B cell (primary cell): ENCODE results near the gene TBX10. TPM values are rescaled to one million over a fixed set of nuclear protein-coding genes. Genes with fewer than 3 reads are reported as not detected.

Source experiments
- ATAC-seq: fragments of 200-7000 bp; cut with Tn5 transposase; one replicate; pipeline ENCODE4 v1.10.0; 2021; ENCODE audit warnings: low read depth, mild to moderate bottlenecking, moderate number of reproducible peaks, moderate library complexity
- CTCF ChIA-PET: fragments of 350-600 bp; sonication (Branson Sonifier 250); formaldehyde crosslinking; loops from one replicate; lab custom pipeline; 2021; ENCODE audit warnings: antibody characterized with exemption, inconsistent platforms; lab: Charles Lee
- POLR2A ChIA-PET: fragments of 350-600 bp; sonication (Branson Sonifier 250); formaldehyde crosslinking; loops from one replicate; lab custom pipeline; 2021; ENCODE audit warnings: antibody characterized with exemption; lab: Charles Lee
- DNase-seq: peaks from one replicate; pipeline ENCODE4 v3.0.0; 2013
- H2AFZ ChIP-seq: 2 replicates; pipeline ENCODE4 v1.6.1; 2012; ENCODE audit warnings: mild to moderate bottlenecking, low read depth, low read length; ENCODE audit not compliant: insufficient read depth, poor library complexity, severe bottlenecking
- H3K27ac ChIP-seq, 2 donors: 1 replicate in 1 of 2; 2 replicates in 1 of 2; pipeline ENCODE4 v1.5.1; 2012 to 2013; ENCODE audit warnings: low read length in 2 of 2, mild to moderate bottlenecking in 2 of 2, moderate library complexity in 1 of 2
- H3K27me3 ChIP-seq, 4 experiments: fragments of 200-600 bp in 1 of 4; sonication (generic) in 1 of 4; replicated peaks in 1 of 4; 1 replicate in 2 of 4; 2 replicates in 2 of 4; pipeline versions ENCODE4 v1.6.1 to v1.7.0; 2013 to 2016; ENCODE audit warnings: low read length in 3 of 4, mild to moderate bottlenecking in 2 of 4, mixed read lengths in 1 of 4, moderate library complexity in 1 of 4; ENCODE audit not compliant: insufficient read depth in 4 of 4, control insufficient read depth in 3 of 4; ENCODE audit errors: control extremely low read depth in 1 of 4
- H3K36me3 ChIP-seq, 2 experiments: replicated peaks in 1 of 2; 1 replicate in 1 of 2; 2 replicates in 1 of 2; pipeline versions ENCODE4 v1.6.1 to v1.7.1; 2013; ENCODE audit warnings: low read length in 1 of 2; ENCODE audit not compliant: insufficient read depth in 2 of 2, control insufficient read depth in 1 of 2; ENCODE audit errors: control extremely low read depth in 1 of 2, extremely low read depth in 1 of 2
- H3K4me1 ChIP-seq, 2 donors: fragments of 200-600 bp in 1 of 2; sonication (generic) in 1 of 2; 1 replicate in 1 of 2; 2 replicates in 1 of 2; pipeline versions ENCODE4 v1.5.1 to v1.6.1; 2013 to 2017; ENCODE audit warnings: low read length in 2 of 2; ENCODE audit not compliant: control insufficient read depth in 2 of 2, insufficient read depth in 2 of 2
- H3K4me2 ChIP-seq: replicated peaks from 2 replicates; pipeline ENCODE3; 2012; ENCODE audit warnings: mild to moderate bottlenecking, low read depth, low read length; ENCODE audit not compliant: poor library complexity, severe bottlenecking
- H3K4me3 ChIP-seq, 5 experiments: fragments of 200-600 bp in 1 of 5; sonication (generic) in 1 of 5; 1 replicate in 3 of 5; 2 replicates in 2 of 5; pipeline versions ENCODE4 v1.5.1 to v1.7.0; 2011 to 2016; ENCODE audit warnings: low read length in 4 of 5, mild to moderate bottlenecking in 4 of 5, low read depth in 2 of 5, control low read depth in 1 of 5, moderate library complexity in 1 of 5; ENCODE audit not compliant: insufficient read depth in 1 of 5; ENCODE audit errors: control extremely low read depth in 1 of 5, extremely low read depth in 1 of 5
- H3K79me2 ChIP-seq: fragments of 200-600 bp; sonication (generic); one replicate; pipeline ENCODE4 v1.6.0; 2016; ENCODE audit warnings: low read length; ENCODE audit not compliant: control insufficient read depth, insufficient read depth
- H3K9ac ChIP-seq: fragments of 200-600 bp; sonication (generic); 2 replicates; pipeline ENCODE4 v1.6.1; 2017; ENCODE audit warnings: mild to moderate bottlenecking, low read length, moderate library complexity
- H3K9me3 ChIP-seq, 3 donors: one replicate each; pipeline versions ENCODE4 v1.6.1 to v1.7.1; 2013; ENCODE audit warnings: low read length in 2 of 3; ENCODE audit not compliant: control insufficient read depth in 2 of 3, insufficient read depth in 1 of 3; ENCODE audit errors: control extremely low read depth in 1 of 3
- H4K20me1 ChIP-seq: 2 replicates; pipeline ENCODE4 v1.6.0; 2012; ENCODE audit warnings: mild to moderate bottlenecking, low read length; ENCODE audit not compliant: insufficient read depth, control insufficient read depth, poor library complexity, severe bottlenecking
- H3K27ac Mint-ChIP-seq: one replicate; pipeline ENCODE4 v1.8.0; 2021; ENCODE audit warnings: mixed read lengths
- H3K27me3 Mint-ChIP-seq: one replicate; pipeline ENCODE4 v1.8.0; 2021; ENCODE audit warnings: mixed read lengths
- H3K4me1 Mint-ChIP-seq: one replicate; pipeline ENCODE4 v1.8.0; 2021; ENCODE audit warnings: mixed read lengths
- H3K4me3 Mint-ChIP-seq: one replicate; pipeline ENCODE4 v1.8.0; 2021; ENCODE audit warnings: mixed read lengths
- H3K9me3 Mint-ChIP-seq: one replicate; pipeline ENCODE4 v1.8.0; 2022; ENCODE audit warnings: mixed read lengths; ENCODE audit not compliant: insufficient read depth
- EZH2 ChIP-seq: IDR thresholded peaks from 2 replicates; pipeline ENCODE4 v1.6.1; 2012; ENCODE audit warnings: borderline replicate concordance, low read depth, mild to moderate bottlenecking, moderate library complexity, low read length; ENCODE audit not compliant: insufficient read depth, poor library complexity, severe bottlenecking
- WGBS: methylation state at CpG from one replicate; pipeline ENCODE4 v1.1.5; 2013; ENCODE audit warnings: missing lambda C conversion rate; ENCODE audit not compliant: insufficient coverage; 5-methylcytosine and 5-hydroxymethylcytosine counted together
- intact Hi-C: fragments of 100-400 bp; cut with micrococcal nuclease; formaldehyde crosslinking; loops from one replicate; pipeline ENCODE4 v1.10.0; 2022
- polyA plus RNA-seq: library from polyadenylated mRNA; depleted of rRNA; stranded (reverse); fragments of >200 nt; gene quantifications from 2 replicates; pipeline ENCODE4 v1.2.3, GENCODE V29; 2012
- total RNA-seq, 2 donors: library from RNA; stranded (reverse); fragments of 120-200 nt in 1 of 2; gene quantifications; 1 replicate in 1 of 2; 2 replicates in 1 of 2; pipeline versions ENCODE4 v1.2.3 to v1.2.4, GENCODE V29; 2013 to 2022
- TF ChIP-seq, protein P1 (sequence below): fragments of 200-600 bp; IDR thresholded peaks from one replicate; pipeline ENCODE4 v1.8.0; 2022; ENCODE audit warnings: antibody characterized with exemption, mild to moderate bottlenecking

TBX10 gene
- total and polyA plus RNA-seq, 2 donors (not counting 1 experiment from before 2014, with no cell fraction given): not detected

DNA sequence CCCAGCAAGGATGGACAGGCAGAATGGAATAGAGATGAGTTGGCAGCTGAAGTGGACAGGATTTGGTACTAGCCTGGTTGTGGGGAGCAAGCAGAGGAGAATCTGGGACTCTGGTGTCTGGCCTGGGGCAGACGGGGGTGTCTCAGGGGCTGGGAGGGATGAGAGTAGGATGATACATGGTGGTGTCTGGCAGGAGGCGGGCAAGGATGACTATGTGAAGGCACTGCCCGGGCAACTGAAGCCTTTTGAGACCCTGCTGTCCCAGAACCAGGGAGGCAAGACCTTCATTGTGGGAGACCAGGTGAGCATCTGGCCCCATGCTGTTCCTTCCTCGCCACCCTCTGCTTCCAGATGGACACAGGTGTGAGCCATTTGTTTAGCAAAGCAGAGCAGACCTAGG lies 53.7 kb downstream of the TBX10 start:
- peaks cover 0 to 7% (median 0%) of the 10 kb centered on the region in 3 donors for H3K9me3 ChIP-seq
- 97% methylated on average over 4 of the region's 4 CpGs for WGBS
- H3K27ac Mint-ChIP-seq: peak overlapping the region; percentile 100
- DNase-seq (no peak), ATAC-seq (no peak)
- CTCF ChIA-PET: interaction anchor here (0.7 to 2.9 kb wide), 7 partner anchors 8 to 234 kb away, joined by 3 to 13 read pairs (median 4); partner anchors contain the start of gene NUDT8
- H2AFZ ChIP-seq: no peak overlapping the region
- POLR2A ChIA-PET: interaction anchor here (0.7 to 1.8 kb wide), 3 partner anchors 28 to 323 kb away, joined by 4 to 6 read pairs (median 5); partner anchors contain the start of gene NUDT8
- intact Hi-C loops: loop anchor here (10.0 kb wide), 2 partner anchors 181 to 321 kb away; partner anchors contain the start of genes GRK2, PPP1CA and TBC1D10C
- peaks cover 74% of the 10 kb centered on the region for H3K4me1 Mint-ChIP-seq
- H3K9me3 Mint-ChIP-seq: peaks cover 3% of the 10 kb centered on the region
- H3K27me3 Mint-ChIP-seq: no peaks in the 10 kb centered on the region
- H3K4me2 ChIP-seq: peak overlapping the region; percentile 94
- peaks cover 76 to 83% of the 10 kb centered on the region in 2 donors for H3K4me1 ChIP-seq
- H3K9ac ChIP-seq: no peak overlapping the region
- H3K36me3 ChIP-seq: no peaks in the 10 kb centered on the region
- H3K4me3 Mint-ChIP-seq: peak overlapping the region; percentile 75
- TF ChIP-seq, protein P1, sequence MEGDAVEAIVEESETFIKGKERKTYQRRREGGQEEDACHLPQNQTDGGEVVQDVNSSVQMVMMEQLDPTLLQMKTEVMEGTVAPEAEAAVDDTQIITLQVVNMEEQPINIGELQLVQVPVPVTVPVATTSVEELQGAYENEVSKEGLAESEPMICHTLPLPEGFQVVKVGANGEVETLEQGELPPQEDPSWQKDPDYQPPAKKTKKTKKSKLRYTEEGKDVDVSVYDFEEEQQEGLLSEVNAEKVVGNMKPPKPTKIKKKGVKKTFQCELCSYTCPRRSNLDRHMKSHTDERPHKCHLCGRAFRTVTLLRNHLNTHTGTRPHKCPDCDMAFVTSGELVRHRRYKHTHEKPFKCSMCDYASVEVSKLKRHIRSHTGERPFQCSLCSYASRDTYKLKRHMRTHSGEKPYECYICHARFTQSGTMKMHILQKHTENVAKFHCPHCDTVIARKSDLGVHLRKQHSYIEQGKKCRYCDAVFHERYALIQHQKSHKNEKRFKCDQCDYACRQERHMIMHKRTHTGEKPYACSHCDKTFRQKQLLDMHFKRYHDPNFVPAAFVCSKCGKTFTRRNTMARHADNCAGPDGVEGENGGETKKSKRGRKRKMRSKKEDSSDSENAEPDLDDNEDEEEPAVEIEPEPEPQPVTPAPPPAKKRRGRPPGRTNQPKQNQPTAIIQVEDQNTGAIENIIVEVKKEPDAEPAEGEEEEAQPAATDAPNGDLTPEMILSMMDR: no peak
- no peak for TF ChIP-seq EZH2
- H4K20me1 ChIP-seq: no peaks in the 10 kb centered on the region
- H3K27me3 ChIP-seq: no peaks in the 10 kb centered on the region
- no peak overlapping the region for H3K4me3 ChIP-seq
- no peaks in the 10 kb centered on the region for H3K79me2 ChIP-seq
- peak overlapping the region; percentile 85 to 91 for H3K27ac ChIP-seq
